A673 (cell line): Measurements from ENCODE around the gene IMPDH2. TPM values are rescaled to one million over a fixed set of nuclear protein-coding genes. Genes with fewer than 3 reads are reported as not detected.

Experiments
- BruUV-seq: library from RNA; stranded (reverse); fragments of 400-500 nt; replicated peaks from 2 replicates; lab custom pipeline; 2021; lab: Mats Ljungman, UMichigan
- CTCF ChIA-PET: fragments of 300-600 bp; sonication (Branson Sonifier 250); formaldehyde crosslinking; loops from one replicate; lab custom pipeline; 2022; ENCODE audit warnings: antibody characterized with exemption; lab: Charles Lee
- POLR2A ChIA-PET: fragments of 300-600 bp; sonication (Branson Sonifier 250); formaldehyde crosslinking; loops from one replicate; lab custom pipeline; 2022; ENCODE audit warnings: antibody characterized with exemption; ENCODE audit not compliant: low non-redundant PET; lab: Charles Lee
- DNase-seq: peaks from one replicate; pipeline ENCODE4 v3.0.0-alpha.2; 2015; ENCODE audit warnings: low spot score
- H3K27ac ChIP-seq: fragments of 200-600 bp; sonication (generic); 2 replicates; pipeline ENCODE4 v1.5.1; 2016; ENCODE audit warnings: mixed run types, low read depth, mild to moderate bottlenecking, mixed read lengths, antibody characterized with exemption, low read length; ENCODE audit not compliant: poor library complexity, severe bottlenecking
- H3K27me3 ChIP-seq: fragments of 200-600 bp; sonication (generic); replicated peaks from 2 replicates; pipeline ENCODE4 v1.6.1; 2017; ENCODE audit warnings: mixed run types, low read depth, mild to moderate bottlenecking, mixed read lengths, antibody characterized with exemption, low read length; ENCODE audit not compliant: insufficient read depth, poor library complexity
- H3K36me3 ChIP-seq: fragments of 200-600 bp; sonication (generic); 2 replicates; pipeline ENCODE4 v1.6.1; 2016; ENCODE audit warnings: mixed run types, mild to moderate bottlenecking, mixed read lengths, antibody characterized with exemption, low read length; ENCODE audit not compliant: insufficient read depth, poor library complexity, severe bottlenecking
- H3K4me1 ChIP-seq: fragments of 200-600 bp; sonication (generic); 2 replicates; pipeline ENCODE4 v1.6.1; 2017; ENCODE audit warnings: mixed run types, mild to moderate bottlenecking, mixed read lengths, antibody characterized with exemption, low read length; ENCODE audit not compliant: insufficient read depth, poor library complexity, severe bottlenecking
- H3K4me3 ChIP-seq: fragments of 200-600 bp; sonication (generic); 2 replicates; pipeline ENCODE4 v1.5.1; 2016; ENCODE audit warnings: low read depth, mixed run types, mild to moderate bottlenecking, mixed read lengths, low read length; ENCODE audit not compliant: poor library complexity, severe bottlenecking
- H3K9me3 ChIP-seq: fragments of 200-600 bp; sonication (generic); 2 replicates; pipeline ENCODE4 v1.6.1; 2016; ENCODE audit warnings: mixed run types, low read depth, mild to moderate bottlenecking, mixed read lengths, antibody characterized with exemption, low read length; ENCODE audit not compliant: poor library complexity, severe bottlenecking
- CTCF ChIP-seq: fragments of 300-800, 200-600 bp; sonication (generic); conservative IDR thresholded peaks from 2 replicates; pipeline ENCODE4 v1.5.1; 2017; ENCODE audit warnings: low read depth, mild to moderate bottlenecking, antibody characterized with exemption, low read length, moderate library complexity, mixed read lengths
- EZH2 ChIP-seq: fragments of 200-600 bp; sonication (generic); IDR thresholded peaks from 2 replicates; pipeline ENCODE4 v1.6.1; 2017; ENCODE audit warnings: borderline replicate concordance, low read depth, mild to moderate bottlenecking, mixed read lengths, antibody characterized with exemption, low read length; ENCODE audit not compliant: poor library complexity, severe bottlenecking
- intact Hi-C: fragments of 100-400 bp; cut with micrococcal nuclease; formaldehyde crosslinking; loops from one replicate; pipeline ENCODE4 v1.10.0; 2022; ENCODE audit not compliant: unreplicated experiment
- total RNA-seq: library from RNA; stranded (reverse); gene quantifications from 2 replicates; pipeline ENCODE4 v1.2.3, GENCODE V29; 2021

IMPDH2 gene
- total RNA-seq, 1 experiment from 2014 or later: 190 TPM

- POLR2A ChIA-PET: no interaction called here
- intact Hi-C loops: no loop called here
- no peak for TF ChIP-seq EZH2
- TF ChIP-seq CTCF: no peak
- Histone ChIP-seq H3K4me1 (no peaks in the 10 kb centered on the region), H3K9me3 (no peaks in the 10 kb centered on the region), H3K4me3 (no peak overlapping the region), H3K27ac (no peak overlapping the region), H3K36me3 (peaks cover 16% of the 10 kb centered on the region), H3K27me3 (no peaks in the 10 kb centered on the region)
- CTCF ChIA-PET: no interaction called here
- no TSS peak for BruUV-seq
- DNase-seq: no peak
These were observed 12.6 kb downstream of the IMPDH2 start for GRCh38 chr3:49016414-49017228.

GRCh38 chr3:49015765-49016164 lies 13.4 kb downstream of the IMPDH2 start:
- Histone ChIP-seq H3K4me3 (no peak overlapping the region), H3K36me3 (peaks cover 16% of the 10 kb centered on the region), H3K27me3 (no peaks in the 10 kb centered on the region), H3K4me1 (no peaks in the 10 kb centered on the region), H3K9me3 (no peaks in the 10 kb centered on the region), H3K27ac (no peak overlapping the region)
- POLR2A ChIA-PET: no interaction called here
- CTCF ChIA-PET: no interaction called here
- intact Hi-C loops: no loop called here
- TF ChIP-seq CTCF (no peak), EZH2 (no peak)
- no peak for DNase-seq
- no TSS peak for BruUV-seq

- Histone ChIP-seq H3K36me3 (peaks cover 16% of the 10 kb centered on the region), H3K27me3 (no peaks in the 10 kb centered on the region), H3K9me3 (no peaks in the 10 kb centered on the region), H3K4me3 (no peak overlapping the region), H3K27ac (no peak overlapping the region), H3K4me1 (no peaks in the 10 kb centered on the region)
- ChIA-PET POLR2A (no interaction called here), CTCF (no interaction called here)
- intact Hi-C loops: no loop called here
- no peak for DNase-seq
- no TSS peak for BruUV-seq
- TF ChIP-seq CTCF (no peak), EZH2 (no peak)
These were observed 14.1 kb downstream of the IMPDH2 start for GRCh38 chr3:49015072-49015471.
